BLaER1 (cell line): ENCODE measurements around the gene PDSS2.

Experiments used
- H3K27ac ChIP-seq: shearing (Covaris generic); formaldehyde crosslinking; 2 replicates; pipeline ENCODE4 v1.8.1; 2022
- H3K27me3 ChIP-seq: shearing (Covaris generic); formaldehyde crosslinking; 2 replicates; pipeline ENCODE4 v1.8.1; 2022
- H3K36me3 ChIP-seq: shearing (Covaris generic); formaldehyde crosslinking; 2 replicates; pipeline ENCODE4 v1.8.1; 2022
- H3K4me1 ChIP-seq: shearing (Covaris generic); formaldehyde crosslinking; 2 replicates; pipeline ENCODE4 v1.8.1; 2022
- H3K4me2 ChIP-seq: shearing (Covaris generic); formaldehyde crosslinking; 2 replicates; pipeline ENCODE4 v1.8.1; 2022
- H3K4me3 ChIP-seq: shearing (Covaris generic); formaldehyde crosslinking; 2 replicates; pipeline ENCODE4 v1.8.1; 2022
- H3K9ac ChIP-seq: shearing (Covaris generic); formaldehyde crosslinking; 2 replicates; pipeline ENCODE4 v1.8.1; 2022
- H3K9me3 ChIP-seq: shearing (Covaris generic); formaldehyde crosslinking; 2 replicates; pipeline ENCODE4 v1.8.1; 2022
- H4K20me1 ChIP-seq: shearing (Covaris generic); formaldehyde crosslinking; 2 replicates; pipeline ENCODE4 v1.8.1; 2022
- Cebpa-rat ChIP-seq: shearing (Covaris generic); IDR thresholded peaks from 2 replicates; pipeline ENCODE4 v1.8.1; 2022

The PDSS2 gene

GRCh38 chr6:107331409-107332386 lies 127.7 kb downstream of the PDSS2 start:
- Histone ChIP-seq H3K4me3 (no peak overlapping the region), H4K20me1 (no peaks in the 10 kb centered on the region), H3K9ac (no peak overlapping the region), H3K27me3 (no peaks in the 10 kb centered on the region), H3K4me1 (no peaks in the 10 kb centered on the region), H3K9me3 (no peaks in the 10 kb centered on the region), H3K4me2 (no peak overlapping the region), H3K27ac (no peak overlapping the region), H3K36me3 (no peaks in the 10 kb centered on the region; the same call in 1 of the 2 replicates)
- no peak for TF ChIP-seq Cebpa-rat

DNA sequence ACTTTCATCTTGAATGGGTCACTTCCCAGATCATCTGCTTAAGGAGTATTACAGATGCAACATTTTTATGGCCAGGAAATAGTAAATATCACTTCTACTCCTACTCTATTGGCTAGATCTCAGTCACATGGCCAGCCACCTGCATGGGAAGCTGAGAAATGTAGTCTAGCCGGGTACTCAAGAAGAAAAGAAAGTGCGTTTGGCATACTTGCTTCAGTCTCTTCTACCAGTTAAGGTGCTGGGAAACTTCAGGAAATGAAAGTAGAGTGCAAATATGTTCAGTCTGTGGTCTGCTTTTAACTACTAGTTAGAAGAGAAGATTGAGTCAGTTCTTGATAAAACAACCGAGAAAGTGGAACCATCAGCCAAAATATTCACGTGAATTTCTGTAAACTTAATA lies 129.2 kb downstream of the PDSS2 start:
- Histone ChIP-seq H3K27me3 (no peaks in the 10 kb centered on the region), H3K9me3 (no peaks in the 10 kb centered on the region), H3K4me3 (no peak overlapping the region), H3K4me2 (no peak overlapping the region), H4K20me1 (no peaks in the 10 kb centered on the region), H3K4me1 (no peaks in the 10 kb centered on the region), H3K9ac (no peak overlapping the region), H3K27ac (no peak overlapping the region), H3K36me3 (no peaks in the 10 kb centered on the region; the same call in 1 of the 2 replicates)
- no peak for TF ChIP-seq Cebpa-rat

DNA sequence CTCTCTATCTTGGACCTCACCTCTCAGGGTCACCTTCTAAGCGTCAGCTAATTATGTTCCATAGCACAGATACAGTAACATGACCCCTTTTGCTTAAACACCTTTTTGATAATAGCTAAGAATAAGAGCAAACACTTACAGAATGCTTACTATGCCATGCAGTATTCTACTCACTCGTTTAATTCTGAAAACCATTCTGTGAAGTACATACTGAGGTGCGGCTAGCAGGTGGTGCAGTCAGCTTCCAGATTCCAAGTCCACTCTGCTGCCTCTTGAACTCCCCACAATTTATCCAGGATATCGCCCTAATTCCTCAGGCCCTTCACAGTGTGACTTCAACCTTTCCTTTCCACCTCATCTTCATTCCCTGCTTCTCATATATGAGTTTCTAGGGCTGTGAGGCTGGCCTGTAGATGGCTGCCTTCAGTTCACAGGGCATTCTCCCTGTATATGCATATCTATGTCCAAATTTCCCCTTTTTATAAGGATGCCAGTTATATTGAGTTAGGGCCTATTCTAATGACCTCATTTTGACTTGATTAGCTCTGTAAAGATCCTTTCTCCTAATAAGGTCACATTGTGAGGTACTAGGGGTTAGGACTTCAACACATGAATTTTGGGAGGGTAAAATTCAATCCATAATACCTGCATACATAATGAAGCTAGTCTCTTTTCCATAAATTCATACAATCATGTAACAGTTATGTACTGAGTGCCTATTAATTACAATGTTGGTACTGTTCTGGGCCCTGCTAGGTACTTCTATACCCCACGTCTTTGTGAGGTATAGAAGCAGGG lies 130.1 kb downstream of the PDSS2 start:
- no peak overlapping the region for H3K9ac ChIP-seq
- H3K9me3 ChIP-seq: no peaks in the 10 kb centered on the region
- no peaks in the 10 kb centered on the region for H3K4me1 ChIP-seq
- no peaks in the 10 kb centered on the region; the same call in 1 of the 2 replicates for H3K36me3 ChIP-seq
- no peaks in the 10 kb centered on the region for H4K20me1 ChIP-seq
- H3K4me3 ChIP-seq: no peak overlapping the region
- no peak overlapping the region for H3K27ac ChIP-seq
- no peaks in the 10 kb centered on the region for H3K27me3 ChIP-seq
- no peak overlapping the region for H3K4me2 ChIP-seq
- no peak for TF ChIP-seq Cebpa-rat

GRCh38 chr6:107328081-107328480 lies 131.3 kb downstream of the PDSS2 start:
- H4K20me1 ChIP-seq: no peaks in the 10 kb centered on the region
- H3K36me3 ChIP-seq: no peaks in the 10 kb centered on the region
- no peaks in the 10 kb centered on the region for H3K9me3 ChIP-seq
- no peaks in the 10 kb centered on the region for H3K27me3 ChIP-seq
- H3K27ac ChIP-seq: no peak overlapping the region
- H3K4me3 ChIP-seq: no peak overlapping the region
- no peaks in the 10 kb centered on the region for H3K4me1 ChIP-seq
- no peak overlapping the region for H3K4me2 ChIP-seq
- TF ChIP-seq Cebpa-rat: no peak
- H3K9ac ChIP-seq: no peak overlapping the region

DNA sequence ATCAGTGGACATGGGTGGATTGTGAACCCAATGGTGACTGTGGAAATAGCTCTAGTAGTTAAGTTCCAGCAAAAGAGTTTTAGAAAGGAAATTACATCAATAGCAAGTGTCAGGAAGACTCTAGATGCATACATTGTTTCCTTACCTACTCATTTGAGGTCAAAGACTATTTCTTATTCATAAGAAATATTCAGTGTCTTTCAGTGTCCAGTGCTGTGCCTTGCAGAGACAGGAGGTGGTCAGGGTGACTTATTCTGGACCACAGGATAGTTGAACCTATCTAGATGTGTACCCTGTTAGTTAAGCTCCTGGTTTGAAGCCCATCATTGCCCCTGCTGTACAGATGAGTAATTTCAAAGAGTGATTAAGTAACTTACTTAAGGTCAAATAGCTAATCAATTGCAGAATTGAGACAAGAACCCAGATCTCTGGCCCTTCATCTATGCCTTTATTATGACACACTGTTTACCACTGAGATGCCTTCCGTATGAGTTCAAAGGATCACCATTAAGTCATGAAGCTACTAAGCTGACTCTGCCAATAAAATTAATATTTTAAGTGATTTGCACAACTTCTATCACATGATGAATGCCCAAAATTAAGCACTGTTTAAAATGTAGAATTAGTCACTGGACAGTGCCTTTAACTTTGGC lies 136.1 kb downstream of the PDSS2 start:
- Histone ChIP-seq H3K4me3 (no peak overlapping the region), H3K36me3 (no peaks in the 10 kb centered on the region), H3K4me2 (no peak overlapping the region)

GRCh38 chr6:107321793-107322192 lies 137.6 kb downstream of the PDSS2 start:
- H3K9ac ChIP-seq: no peak overlapping the region
- no peaks in the 10 kb centered on the region for H3K9me3 ChIP-seq
- H3K4me3 ChIP-seq: no peak overlapping the region
- H4K20me1 ChIP-seq: no peaks in the 10 kb centered on the region
- H3K4me1 ChIP-seq: no peaks in the 10 kb centered on the region
- H3K27ac ChIP-seq: no peak overlapping the region
- no peaks in the 10 kb centered on the region for H3K27me3 ChIP-seq
- no peak for TF ChIP-seq Cebpa-rat
- H3K4me2 ChIP-seq: no peak overlapping the region
- no peaks in the 10 kb centered on the region for H3K36me3 ChIP-seq

More for the DNA sequence above, 136.1 kb downstream of the PDSS2 start:
- Histone ChIP-seq H3K27ac (no peak overlapping the region), H4K20me1 (no peaks in the 10 kb centered on the region), H3K9me3 (no peaks in the 10 kb centered on the region), H3K27me3 (no peaks in the 10 kb centered on the region), H3K9ac (no peak overlapping the region), H3K4me1 (no peaks in the 10 kb centered on the region)
- TF ChIP-seq Cebpa-rat: no peak

DNA sequence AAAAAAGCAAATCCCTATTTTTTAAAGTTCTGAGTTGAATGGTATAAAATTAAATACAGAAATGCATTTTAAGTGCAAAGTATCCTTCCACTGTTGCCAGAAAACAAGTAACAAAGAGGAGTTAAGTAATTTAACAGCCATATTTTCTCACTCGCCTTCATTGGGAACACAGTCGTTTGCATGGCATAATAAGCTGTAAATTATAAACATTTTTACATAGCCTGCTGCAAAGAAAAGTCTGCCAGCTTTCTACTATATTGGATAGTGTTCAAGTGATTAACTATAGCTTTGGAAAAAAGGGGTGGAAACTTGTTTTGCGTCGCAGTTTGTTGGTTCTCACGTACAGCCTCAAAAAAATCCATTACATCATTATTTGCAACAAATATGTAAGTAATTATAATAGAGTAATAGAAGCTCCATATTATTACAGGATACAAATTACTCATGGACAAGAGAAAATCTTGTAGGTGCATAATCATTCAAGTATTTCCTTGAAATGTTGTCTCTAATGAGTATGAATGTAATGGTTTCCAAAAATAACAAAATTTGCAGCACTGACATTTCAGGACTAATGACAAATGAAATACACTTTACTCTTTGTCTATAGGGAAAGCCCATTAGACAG lies 139.3 kb downstream of the PDSS2 start:
- Histone ChIP-seq H3K4me2 (no peak overlapping the region), H3K27ac (no peak overlapping the region), H3K9me3 (no peaks in the 10 kb centered on the region)

GRCh38 chr6:107318100-107318736 lies 141.1 kb downstream of the PDSS2 start:
- H3K27ac ChIP-seq: no peak overlapping the region
- H3K9ac ChIP-seq: no peak overlapping the region
- no peak for TF ChIP-seq Cebpa-rat
- H3K4me2 ChIP-seq: no peak overlapping the region
- no peaks in the 10 kb centered on the region for H4K20me1 ChIP-seq
- no peak overlapping the region for H3K4me3 ChIP-seq
- H3K4me1 ChIP-seq: no peaks in the 10 kb centered on the region
- no peaks in the 10 kb centered on the region for H3K9me3 ChIP-seq
- H3K27me3 ChIP-seq: no peaks in the 10 kb centered on the region
- no peaks in the 10 kb centered on the region for H3K36me3 ChIP-seq

More for the DNA sequence above, 139.3 kb downstream of the PDSS2 start:
- H4K20me1 ChIP-seq: no peaks in the 10 kb centered on the region
- no peak for TF ChIP-seq Cebpa-rat
- H3K4me3 ChIP-seq: no peak overlapping the region
- no peaks in the 10 kb centered on the region for H3K27me3 ChIP-seq
- no peak overlapping the region for H3K9ac ChIP-seq
- H3K36me3 ChIP-seq: no peaks in the 10 kb centered on the region
- H3K4me1 ChIP-seq: no peaks in the 10 kb centered on the region

DNA sequence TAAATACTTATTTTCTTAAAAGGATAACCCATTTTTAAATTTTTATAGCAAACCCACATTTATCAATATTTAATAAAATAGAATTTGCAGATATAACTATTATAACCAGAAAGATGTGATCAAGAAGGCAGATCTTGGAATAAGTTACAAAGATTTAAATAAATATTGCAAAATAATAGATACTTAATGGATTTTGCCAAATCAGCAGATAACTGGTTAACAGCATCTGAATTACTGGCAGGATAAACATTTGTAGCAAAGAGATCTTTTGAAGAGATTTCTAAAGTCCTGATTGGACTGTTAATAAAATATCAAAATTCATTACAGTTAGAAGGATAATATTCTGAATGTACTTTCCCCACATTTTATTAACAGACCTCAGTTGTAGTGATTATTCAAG lies 144.2 kb downstream of the PDSS2 start:
- H3K27ac ChIP-seq: no peak overlapping the region
- no peaks in the 10 kb centered on the region for H3K4me1 ChIP-seq

More for the DNA sequence above, 144.2 kb downstream of the PDSS2 start:
- no peak overlapping the region for H3K9ac ChIP-seq
- no peaks in the 10 kb centered on the region for H3K9me3 ChIP-seq
- no peaks in the 10 kb centered on the region for H4K20me1 ChIP-seq
- no peak overlapping the region for H3K4me2 ChIP-seq
- H3K27me3 ChIP-seq: no peaks in the 10 kb centered on the region
- TF ChIP-seq Cebpa-rat: no peak
- H3K36me3 ChIP-seq: no peaks in the 10 kb centered on the region
- no peak overlapping the region for H3K4me3 ChIP-seq
